ENCODE data around the gene MAPKAPK5.

- TF ChIP-seq CTCF (IDR thresholded peaks at IDR 0.05) = no peak
- TF ChIP-seq POLR2A (IDR thresholded peaks at IDR 0.05) = no peak
These were observed 43.8 kb upstream of the MAPKAPK5 start for GRCh38 chr12:111798182-111798581.

Measured in body of pancreas (tissue), 4 donors.